ENCODE results near the gene LGALS8.

DNA sequence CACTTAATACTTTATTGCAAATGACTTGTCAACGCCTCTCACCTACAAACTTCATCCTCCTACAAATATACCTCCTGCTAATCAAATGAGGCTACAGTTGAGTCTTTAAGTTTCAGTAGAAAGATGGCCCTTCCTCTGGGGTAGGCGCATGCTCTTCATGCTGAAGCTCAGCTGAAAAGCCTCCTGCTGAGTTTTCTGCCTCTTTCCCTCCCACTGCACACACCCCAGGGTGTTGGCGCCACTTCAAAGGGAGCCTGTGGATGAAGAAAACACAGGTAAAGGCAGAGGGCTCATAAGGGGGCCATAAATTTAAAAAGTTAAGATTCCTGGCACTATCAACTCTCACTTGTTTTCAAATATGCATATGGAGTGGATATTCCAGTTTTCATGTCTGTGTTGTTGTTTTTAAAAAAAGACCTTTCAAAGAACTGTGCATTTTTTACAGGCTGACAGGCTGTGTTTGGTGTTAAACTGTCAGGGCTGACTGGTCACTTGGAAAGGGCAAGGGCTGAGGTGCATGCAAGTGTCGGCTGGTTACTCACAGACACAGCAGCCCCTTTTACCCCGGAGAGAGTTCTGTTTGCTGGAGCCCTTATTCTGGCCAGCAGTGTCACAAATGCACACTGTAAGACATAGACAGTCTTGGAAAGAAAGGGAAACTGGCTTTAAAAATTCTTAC, 42.9 kb upstream of the LGALS8 start:
- TF ChIP-seq, protein P1, sequence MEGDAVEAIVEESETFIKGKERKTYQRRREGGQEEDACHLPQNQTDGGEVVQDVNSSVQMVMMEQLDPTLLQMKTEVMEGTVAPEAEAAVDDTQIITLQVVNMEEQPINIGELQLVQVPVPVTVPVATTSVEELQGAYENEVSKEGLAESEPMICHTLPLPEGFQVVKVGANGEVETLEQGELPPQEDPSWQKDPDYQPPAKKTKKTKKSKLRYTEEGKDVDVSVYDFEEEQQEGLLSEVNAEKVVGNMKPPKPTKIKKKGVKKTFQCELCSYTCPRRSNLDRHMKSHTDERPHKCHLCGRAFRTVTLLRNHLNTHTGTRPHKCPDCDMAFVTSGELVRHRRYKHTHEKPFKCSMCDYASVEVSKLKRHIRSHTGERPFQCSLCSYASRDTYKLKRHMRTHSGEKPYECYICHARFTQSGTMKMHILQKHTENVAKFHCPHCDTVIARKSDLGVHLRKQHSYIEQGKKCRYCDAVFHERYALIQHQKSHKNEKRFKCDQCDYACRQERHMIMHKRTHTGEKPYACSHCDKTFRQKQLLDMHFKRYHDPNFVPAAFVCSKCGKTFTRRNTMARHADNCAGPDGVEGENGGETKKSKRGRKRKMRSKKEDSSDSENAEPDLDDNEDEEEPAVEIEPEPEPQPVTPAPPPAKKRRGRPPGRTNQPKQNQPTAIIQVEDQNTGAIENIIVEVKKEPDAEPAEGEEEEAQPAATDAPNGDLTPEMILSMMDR (IDR thresholded peaks at IDR 0.05) = no peak
- no peak for TF ChIP-seq POLR2A (IDR thresholded peaks at IDR 0.05)
